GM19193 (cell line): Measurements from ENCODE around the gene TAS2R14.

ENCODE experiments used
- POLR2A ChIP-seq: IDR thresholded peaks from 4 replicates; pipeline ENCODE4 v1.6.1; 2011; ENCODE audit not compliant: insufficient read depth, insufficient read length; ENCODE audit errors: extremely low read depth

TAS2R14 gene

DNA sequence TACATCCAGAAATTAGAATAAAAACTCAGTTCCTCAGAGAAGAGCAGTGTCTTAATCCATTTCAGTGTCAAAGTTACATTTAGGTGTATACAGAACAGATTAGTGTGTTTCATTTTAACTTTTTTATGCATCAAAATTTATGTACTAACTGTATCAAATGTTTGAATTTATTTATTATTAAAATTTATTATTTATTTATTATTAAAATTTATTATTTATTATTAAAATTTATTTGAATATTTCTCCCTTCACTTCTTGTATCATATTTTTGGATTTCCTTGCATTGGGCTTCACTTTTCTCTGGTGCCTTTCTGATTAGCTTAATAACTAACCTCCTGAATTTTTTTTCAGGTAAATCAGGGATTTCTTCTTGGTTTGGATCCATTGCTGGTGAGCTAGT is 2.3 kb upstream of the TAS2R14 start:
- no peak for TF ChIP-seq POLR2A

DNA sequence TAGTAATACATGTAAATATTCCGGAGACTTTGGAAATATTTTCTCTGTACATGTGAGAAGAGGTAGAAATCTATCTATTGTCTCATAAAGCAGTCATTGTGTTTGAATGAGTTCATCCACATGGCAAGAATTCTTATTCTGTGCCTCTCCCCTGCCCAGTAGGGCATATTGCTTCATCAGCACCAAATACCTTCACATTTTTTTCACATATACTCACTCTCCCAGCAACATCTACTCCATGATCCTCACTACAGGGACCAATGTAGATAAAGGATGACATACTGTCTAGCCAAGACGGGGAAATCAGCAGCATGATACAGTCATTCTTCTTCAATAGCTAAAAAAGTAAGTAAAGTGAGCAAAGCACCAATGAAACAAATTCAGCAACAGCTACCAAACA is 1.3 kb upstream of the TAS2R14 start:
- no peak for TF ChIP-seq POLR2A

DNA sequence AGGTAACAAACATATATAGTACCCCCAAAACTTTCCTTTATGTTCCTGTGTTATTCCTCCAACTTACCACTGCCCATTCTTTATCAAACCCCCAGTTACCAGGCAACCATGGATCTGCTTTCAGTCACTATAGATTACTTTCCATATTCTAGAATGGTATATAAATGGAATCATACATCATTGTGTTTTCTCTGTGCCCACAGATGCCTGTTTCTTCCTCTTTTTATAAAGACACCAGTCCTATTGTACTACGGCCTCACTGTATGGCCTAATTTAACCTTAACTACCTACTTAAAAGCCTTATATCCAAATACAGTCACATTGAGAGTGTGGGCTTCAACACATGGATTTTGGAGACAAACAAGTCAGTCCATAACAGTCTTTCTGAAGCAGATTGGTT is 2.6 kb downstream of the TAS2R14 start:
- TF ChIP-seq POLR2A = no peak

DNA sequence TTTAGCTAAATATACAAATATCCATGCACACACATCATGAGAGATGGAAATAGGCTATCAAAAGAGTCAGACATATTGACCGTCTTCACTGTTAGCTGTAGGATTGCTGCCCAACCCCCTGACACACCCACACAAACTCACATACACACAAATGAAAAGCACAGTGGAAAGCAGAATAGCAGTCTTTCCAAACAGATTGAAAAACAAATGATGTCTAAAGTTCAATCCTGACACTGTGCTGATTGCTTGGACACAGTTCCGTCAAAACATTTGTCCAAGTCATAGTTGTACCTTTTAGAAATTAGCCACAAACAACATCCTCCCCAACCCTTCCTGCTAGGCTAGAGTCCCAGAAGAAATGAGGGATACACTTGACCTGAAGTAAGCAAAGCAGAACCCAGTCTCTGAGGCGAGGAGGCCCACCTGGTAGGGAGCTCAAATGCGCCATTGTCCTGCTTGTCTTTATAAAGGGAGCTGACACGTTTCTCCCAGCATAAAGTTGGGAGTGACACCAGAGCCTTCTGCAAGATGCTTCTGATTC is 10.2 kb downstream of the TAS2R14 start, which contains the start of gene PRH2:
Gene PRH2, plus strand, starts transcription at position 491 of the 541 bp plus-strand sequence. Its CDS starts 38 bp downstream, at position 529.
- no peak for TF ChIP-seq POLR2A

DNA sequence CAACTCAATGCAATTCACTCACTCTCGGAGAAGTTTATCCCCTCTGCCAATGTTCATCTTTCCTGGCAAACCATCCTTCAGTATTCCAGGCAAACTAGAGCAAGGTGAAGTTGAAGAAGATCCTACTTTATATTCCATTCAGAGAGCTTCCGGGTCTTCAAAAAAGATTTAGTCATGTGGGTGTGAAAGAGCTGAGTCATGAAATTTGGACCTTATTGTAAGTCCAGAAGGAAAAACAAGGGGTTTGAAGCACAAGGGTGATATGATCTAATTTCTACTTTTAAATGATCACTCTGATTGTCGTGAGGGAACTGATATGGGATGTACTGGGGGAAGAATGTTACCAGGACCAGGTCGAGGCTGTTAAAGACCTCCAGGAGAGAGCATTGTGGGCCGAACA is 12.8 kb downstream of the TAS2R14 start:
- no peak for TF ChIP-seq POLR2A

DNA sequence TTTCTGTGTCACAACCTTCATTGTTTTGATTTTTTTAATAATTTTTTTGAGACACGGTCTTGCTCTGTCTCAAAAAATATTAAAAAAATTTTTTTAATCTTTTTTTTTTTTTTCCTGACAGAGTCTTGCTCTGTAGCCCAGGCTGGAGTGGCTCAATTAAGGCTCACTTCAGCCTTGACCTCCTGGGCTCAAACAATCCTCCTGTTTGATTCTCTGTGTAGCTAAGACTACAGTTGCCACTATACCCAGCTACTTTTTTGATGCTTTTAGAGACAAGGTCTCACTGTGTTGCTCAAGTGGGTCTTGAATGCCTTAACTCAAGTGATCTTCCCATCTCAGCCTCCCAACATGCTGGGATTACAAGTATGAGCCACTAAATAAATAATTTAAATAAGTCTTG is 19.3 kb downstream of the TAS2R14 start:
- TF ChIP-seq POLR2A = no peak

DNA sequence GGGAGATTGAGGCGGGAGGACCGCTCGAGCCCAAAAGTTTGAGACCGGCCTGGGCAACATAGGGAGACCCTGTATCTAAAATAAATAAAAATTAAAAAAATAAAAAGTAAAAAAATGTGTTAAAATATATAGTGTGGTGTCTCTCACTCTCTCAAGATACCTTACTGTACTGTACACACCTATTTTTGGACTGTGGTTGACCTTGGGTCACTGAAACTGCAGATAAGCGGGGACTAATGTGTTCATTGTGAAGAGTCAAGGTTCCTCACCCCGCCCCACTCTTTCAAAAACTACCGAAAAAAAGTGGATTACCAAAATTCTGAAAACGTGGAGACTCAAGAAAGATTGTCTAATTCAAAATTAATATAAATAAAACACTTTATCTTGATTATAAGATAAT is 28.7 kb downstream of the TAS2R14 start:
- TF ChIP-seq POLR2A = no peak

DNA sequence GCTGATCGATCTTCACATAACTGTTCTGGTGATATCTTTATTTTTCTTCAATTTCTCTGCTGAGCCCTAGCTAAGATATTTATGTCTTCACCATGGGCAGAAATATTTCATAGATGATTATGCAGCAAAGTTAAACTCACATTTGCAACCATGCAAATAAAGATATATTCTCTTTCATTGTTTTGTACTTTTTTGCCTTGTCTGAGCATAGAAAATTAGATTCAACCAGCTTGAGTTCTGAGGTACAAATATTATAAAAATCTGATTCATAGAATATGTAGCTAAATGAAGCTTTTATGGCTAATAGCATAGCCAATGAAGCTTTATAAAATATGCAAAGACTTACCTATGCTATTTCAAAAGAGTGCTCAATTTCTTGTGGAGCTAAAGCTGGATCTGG is 29.6 kb downstream of the TAS2R14 start, which contains the start of gene TAS2R13:
Gene TAS2R13, minus strand, starts transcription at position 101 of the 400 bp plus-strand sequence. CDS start 264 bp downstream, outside the sequence.
- TF ChIP-seq POLR2A = no peak

DNA sequence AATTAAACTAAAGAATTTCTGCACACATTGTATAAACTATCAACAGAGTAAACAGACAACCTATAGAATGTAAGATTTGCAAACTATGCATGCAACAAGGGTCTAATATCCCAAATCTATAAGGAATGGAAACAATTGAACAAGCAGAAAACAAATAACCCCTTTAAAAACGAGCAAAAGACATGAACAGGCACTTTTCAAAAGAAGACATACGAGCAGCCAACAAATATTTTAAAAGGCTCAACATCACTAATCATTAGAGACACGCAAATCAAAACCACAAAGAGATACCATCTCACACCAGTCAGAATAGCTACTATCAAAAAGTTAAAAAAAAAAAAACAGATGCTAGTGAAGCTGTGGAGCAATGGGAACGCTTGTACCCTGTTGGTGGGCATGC is 34.4 kb downstream of the TAS2R14 start:
- TF ChIP-seq POLR2A = no peak

DNA sequence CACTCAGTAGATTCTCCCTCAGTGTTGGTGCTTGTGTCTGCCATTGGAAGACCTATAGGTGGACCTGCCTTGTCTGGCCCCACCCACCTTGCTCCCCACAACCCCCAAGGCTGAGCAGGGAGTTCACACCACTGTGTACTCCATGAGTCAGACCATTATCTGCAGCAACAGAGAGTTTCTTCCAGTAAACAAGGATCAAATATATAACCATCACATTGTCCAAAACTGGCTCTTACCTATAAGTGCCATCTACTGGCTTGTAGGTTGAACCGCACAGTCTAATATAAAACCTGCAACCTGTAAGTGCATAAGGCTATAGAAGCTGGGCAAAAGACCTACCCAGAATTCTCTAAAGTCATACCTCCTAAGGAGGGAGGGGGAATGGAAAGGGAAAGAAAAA is 37.6 kb downstream of the TAS2R14 start:
- TF ChIP-seq POLR2A = no peak

DNA sequence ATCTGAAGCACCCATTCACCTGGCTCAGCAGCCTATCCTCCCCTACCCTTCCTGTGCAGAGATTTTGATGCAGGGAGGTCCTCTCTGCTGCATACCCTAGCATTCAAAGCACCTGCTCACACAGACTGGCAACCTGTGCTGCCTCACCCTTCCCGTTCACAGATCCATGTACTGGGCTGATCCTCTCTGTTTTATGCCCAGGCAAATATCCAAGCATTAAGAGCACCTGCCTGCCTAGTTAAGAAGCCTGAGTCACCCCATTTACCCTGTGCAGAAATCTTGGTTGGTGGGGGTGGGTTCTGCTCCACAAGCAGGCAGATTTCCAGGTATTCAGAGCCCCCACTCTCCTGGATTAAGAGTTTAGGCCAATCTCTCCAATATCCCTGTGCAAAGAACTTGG is 38.1 kb downstream of the TAS2R14 start:
- TF ChIP-seq POLR2A = no peak

DNA sequence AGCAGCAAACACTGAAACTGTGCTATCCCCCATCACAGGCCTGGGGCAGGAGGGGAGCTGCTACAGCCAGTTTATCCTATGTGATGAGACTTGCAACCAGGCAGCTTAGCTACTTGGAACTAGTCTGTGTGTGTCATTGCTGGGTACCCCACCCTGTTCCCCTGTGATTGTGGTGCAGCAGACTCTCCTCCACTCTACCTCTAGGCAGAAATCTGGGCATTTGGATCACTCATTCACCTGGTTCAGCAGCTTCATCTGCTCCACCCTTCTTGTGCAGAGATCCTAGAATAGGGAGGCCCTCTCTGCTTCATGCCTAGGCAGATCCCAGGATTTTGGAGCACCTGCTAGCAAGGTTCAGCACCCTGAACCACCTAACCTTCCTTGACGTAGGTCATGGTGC is 38.5 kb downstream of the TAS2R14 start:
- no peak for TF ChIP-seq POLR2A

DNA sequence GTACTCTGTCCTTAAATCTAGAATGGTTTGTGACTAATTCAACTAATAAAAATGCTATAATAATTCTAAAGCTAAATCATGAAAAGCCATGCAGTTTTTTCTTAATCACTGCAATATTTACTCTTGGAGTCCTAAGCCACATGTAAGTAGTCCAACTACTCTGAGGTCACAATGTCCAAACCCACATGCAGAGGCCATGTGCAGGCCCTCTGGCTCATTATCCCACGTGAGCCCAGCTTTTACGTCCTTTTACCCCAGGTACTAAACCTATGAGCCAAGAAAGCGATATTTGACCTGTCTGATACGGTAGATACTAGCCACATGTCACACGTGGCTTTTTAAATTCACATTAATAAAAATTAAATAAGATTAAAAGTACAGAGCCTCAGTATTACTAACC is 42.2 kb downstream of the TAS2R14 start:
- no peak for TF ChIP-seq POLR2A

DNA sequence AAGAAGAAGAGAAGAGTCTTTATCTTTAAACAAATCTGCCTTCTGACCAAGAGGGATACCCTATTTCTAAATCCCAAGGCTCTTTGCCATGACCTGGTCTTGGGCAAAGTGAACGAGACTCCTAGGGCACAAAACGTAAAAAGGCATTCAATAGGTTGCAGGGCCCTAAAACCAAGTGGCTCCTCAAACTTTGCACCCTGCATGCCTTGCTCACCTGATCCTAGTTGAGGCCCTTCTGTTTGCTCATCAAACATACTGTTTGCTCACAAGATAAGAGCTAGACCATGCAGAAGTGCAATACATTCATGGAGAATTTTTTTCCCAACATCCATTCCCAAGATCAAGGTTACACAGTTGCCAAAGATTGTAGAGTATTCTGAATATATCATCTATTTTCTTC is 47.1 kb downstream of the TAS2R14 start:
- TF ChIP-seq POLR2A = no peak

DNA sequence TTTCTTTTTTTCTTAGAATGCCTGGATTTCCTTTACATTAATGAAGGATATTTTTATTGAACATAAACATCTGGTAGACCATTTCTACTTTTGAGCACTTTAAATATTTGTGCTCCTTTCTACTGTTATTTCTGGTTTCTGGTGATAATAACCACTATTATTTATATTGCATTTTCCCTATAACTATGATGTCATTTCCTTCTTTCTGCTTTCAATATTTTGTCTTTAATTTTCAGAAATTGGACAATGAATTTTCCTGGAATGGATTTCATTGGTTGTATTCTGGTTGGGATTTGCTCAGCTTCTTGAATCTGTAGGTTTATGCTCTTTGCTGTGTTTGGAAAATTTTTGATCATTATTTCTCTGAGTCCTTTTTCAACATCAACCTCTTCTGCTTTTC is 49.8 kb downstream of the TAS2R14 start:
- no peak for TF ChIP-seq POLR2A
